Stimulated activated CD4-positive, alpha-beta T cell treated with anti-CD3 and anti-CD28 coated beads, Interleukin-2, amount 100 ng/mL, for 24 hours (primary cell): Measurements from ENCODE around the gene MRPL36.

Experiments used
- DNase-seq, 2 donors: peaks; one replicate each; pipeline ENCODE4 v3.0.0-alpha.2; 2020

MRPL36 gene

DNA sequence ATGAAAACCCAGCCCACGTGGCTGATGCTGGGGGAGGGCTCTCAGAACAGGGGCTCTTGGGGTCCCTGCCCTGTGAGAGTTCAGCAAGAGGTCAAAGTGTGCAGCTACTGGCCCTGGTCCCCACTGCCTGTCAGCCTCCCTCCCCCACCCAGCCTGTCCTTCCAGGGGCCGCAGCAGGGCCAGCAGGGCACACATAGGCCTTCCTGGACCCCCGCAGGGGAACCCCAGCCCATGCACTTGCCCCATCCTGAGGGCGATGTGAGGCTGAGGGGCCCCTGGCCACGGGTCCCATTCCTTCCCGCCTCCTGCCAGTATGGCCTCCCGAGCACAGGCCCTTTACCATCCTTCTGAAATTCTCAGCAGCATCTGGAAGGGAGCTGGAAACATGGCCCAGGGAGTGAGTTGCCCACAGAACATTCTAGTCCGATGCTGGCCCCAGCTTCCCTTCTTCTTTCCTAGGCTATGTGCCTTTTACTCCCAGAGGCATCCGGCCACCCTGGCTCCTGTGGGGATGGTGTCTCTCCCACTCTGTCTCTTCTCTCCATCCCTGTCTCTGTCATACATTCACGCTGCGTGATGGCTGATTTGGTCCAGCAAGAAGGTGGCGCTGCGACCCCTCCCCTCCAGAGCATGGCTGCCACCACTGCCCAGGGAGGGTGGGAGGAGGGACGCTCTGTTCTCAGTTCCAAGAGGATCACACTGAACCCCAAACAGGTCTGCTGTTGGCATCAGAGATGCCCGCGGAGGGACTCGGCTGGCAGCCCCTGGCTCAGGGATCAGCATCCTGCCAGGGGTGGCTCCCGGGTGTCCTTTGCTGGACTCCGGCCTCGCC lies 19.6 kb downstream of the MRPL36 start:
- no peak for DNase-seq

DNA sequence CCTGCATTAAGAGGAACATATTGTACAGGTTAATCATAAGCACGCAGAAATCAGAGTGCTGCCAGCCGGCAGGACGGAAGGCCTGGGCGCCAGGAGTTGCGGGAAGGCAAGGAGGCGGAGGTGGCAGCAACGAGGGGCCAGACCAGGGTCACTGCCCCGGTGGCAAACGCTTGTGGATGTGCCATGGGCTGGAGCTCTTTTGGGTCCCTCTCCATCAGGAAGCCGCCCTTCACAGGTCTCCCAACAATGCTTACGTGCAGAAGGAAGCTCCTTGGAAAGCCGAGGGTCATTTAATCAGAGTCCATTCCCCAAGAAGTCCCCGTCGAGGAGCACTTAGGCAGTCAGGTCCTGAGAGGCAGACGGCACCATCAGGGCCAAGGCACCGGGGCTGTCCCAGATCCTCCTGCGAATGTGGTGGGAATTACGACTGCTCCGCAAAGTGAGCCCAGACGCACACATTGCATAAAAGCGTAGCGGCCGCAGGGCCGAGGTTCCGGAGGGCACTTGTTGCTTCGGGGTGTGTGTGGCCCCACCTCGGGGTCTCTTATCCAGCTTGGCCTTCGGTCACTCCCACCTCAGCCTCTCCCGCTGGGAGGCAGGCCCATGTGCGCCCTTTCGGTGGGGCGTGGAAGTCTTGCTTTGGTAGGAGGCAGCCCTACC lies 20.5 kb downstream of the MRPL36 start:
- no peak for DNase-seq

DNA sequence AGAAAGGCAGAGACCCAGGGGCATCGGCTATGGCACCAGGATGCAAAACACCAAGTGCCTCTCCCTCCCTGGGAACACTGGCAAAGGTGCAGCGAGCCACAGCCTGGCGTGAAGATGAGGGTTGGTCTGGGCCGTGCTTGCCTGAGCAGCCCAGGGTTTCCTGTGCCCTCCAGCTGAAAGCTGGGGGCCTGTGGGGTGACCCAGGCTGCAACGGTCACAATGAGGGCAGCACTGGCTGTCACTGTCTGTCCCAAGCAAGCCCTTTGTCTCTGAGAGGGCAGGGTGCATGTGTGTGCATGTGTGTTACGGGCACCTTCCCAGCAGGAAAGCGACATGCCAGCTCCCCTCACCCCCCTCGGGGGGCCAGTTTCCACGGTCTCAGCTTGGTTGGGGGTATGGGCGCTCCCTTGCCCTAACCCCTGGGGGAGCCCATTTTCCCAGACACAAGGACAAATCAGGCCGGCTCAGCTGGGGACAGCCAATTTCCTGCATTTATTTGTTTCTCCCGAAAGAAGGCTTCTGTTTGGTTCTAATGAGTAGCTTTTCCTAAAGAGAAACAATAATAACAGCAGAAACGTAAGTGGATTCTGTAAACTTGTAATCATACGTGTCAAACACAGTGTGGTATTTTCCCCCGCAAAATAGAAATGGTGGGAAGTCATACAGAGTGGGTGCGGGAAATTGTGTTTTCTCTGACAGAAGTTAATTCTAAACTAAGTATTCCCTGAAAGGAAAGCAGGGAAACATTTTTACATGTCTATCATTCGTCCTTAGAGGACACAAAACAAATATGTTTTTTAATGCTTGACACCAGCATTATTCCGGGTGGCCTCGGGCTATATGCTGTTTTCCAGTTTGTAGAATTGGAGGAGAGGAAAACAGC lies 21.3 kb downstream of the MRPL36 start:
- no peak for DNase-seq

DNA sequence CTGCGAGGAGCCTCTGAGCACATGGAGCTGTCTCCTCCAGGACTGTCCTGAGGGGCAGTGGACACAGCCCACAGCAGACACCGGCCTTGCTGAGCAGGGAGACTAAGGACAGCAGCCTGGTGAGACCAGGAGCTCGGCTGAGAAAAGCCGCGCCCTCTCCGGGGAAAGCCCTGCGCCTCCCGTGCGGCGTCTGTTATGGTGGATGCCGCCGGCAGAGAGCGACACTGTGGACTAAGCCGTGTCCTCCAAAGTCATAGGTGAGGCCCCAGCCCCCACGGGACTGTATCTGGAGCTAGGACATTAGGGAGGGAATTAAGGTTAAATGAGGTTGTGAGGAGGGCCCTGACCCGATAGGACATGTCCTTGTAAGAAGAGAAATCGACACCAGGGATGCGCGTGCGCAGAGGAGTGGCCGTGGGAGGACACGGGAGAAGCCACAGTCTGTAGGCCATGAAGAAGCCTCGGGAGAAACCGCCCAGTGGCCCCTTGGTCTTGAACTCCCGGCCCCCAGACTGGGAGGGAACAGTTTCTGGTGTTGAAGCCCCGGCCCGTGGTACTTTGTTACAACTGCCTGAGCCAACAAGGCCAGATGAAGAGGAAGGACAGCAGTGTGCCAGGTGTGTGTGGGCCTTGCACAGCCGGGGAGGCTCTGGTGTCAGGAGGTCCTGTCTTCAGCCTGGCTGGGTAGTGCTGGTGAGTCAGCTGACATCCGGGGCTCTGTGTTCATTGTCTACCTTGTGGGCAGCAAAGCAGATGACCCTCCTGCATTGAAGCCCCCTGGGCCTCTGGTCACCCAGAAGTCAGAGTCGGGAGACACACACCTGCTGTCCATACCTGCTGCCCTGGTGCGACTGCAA lies 22.1 kb downstream of the MRPL36 start:
- no peak for DNase-seq

DNA sequence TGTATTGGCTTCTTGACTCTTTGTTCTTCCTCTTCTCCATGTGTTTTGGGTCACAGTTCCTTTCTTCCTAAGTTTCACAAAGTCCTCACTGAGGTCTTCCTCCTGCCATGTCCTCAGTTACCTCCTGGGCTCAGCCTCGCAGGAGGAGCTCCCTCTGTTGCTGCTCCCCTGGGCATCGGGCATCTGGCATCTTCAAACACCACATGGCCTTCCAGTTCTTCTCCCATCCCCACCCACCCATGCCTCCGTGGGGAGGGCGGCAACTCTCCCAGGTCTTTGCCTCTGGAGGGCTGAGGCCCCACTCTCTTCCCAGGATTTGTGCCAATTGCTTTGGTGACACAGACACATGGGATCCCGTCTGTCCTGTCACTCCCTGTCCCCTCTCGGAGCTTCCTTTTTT lies 22.8 kb downstream of the MRPL36 start:
- no peak for DNase-seq

DNA sequence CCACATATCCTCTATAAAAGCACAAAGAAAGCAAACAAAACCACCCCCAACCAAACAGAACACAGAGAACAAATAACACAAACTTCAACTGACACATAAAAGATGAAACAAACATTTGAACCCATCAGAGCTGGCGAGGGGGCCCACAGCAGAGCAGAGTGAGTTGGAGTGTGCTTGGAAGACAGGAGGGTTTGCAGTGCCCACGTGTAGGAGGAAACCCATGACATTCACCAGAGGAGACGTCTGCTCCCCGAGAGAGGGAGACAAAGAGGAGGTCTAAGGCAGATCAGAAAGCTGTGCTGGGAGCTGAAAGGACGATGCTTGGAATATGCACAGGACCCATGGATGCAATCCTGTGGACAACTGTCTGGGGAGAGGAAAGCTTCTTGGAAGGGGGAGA lies 27.0 kb downstream of the MRPL36 start:
- DNase-seq, result no peak

DNA sequence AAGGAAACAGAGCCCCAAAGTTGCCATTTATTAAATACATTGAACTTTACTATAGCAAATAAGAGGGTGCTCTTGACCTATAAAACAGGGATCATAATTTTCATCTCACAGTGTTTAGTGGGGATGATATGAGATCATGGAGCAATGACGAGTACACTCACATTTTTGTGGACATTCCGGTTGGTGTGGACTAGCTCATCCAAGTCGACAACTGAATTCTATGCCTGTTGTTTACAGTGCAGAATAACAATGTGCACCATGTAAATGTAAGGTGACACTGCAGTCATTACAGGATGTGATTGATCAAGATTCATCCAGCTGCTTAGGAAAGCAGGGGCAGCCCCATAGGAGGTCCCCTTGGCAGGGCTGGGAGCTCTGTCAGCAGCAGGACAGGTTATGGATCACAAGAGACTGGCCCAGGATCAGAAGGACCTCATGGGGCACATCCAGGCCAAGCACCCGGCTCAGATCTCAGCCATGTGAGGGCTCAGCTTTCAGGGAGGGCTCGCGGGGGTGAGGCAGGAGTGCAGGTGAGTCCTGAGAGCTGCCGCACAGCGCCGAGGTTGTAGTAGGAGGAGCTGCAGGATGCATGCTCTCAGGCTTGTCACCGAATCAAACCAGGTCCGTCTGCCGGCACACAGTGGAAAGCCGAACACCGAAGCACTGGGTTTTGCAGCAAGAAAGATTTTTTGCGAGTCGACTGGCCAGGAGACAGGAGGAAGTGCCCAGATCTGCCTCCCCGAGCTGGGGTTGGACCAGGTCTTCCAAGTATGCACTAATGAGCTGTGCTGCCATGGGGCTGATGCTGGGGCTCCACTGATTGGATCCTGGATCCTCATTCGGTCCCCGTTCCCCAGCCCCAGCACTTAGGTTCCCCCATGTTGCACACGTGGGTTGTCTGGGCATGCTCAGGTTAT lies 28.2 kb downstream of the MRPL36 start:
- DNase-seq, result no peak

DNA sequence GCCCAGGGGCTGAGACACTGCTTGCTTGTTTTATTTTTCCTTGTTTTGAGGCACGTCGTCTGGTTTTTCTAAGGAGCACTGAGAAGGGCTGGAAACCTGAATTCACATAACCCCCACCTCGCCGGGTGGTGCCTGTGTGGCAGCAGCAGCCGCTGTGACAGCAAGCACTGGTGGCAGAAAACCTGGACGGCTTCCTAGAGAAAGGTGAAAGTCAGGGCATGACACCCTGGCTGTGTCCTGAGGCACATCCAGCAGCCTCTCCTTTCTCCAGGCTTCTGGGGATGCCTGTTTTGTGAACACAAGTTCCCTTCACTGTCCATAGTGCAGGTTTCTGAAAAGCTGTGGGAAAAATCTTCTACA lies 29.2 kb downstream of the MRPL36 start:
- DNase-seq, result no peak

DNA sequence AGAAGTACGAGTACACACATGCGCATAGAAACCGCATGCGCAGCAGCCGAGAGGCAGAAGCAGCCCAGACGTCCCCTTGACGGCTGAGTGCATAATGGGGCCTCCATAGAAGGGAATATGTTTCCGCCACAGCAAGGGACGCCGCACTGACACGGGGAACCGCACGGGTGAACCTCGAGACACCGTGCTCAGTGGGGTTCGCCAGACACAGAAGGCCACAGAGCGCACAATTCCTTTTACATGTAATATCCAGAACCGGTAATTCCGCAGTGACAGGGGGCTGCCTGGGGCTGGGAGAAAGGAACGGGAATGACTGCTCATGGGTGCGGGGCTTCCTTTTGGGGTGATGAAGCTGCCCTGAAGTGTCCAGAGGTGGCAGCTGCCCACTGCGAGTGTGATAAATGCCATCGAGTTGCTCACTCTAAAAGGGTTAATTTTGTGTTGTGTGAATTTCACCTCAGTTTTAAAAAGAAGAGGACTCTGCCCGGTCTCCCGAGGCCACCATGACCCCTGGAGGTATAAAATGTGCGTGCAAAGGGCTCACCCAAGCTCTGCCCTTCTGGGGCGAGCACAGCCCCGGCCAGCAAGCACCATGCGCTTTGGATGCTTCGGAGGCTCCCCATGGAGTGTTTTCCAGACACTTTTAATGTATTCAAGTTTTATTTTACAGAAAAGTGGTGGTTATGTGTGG lies 29.7 kb downstream of the MRPL36 start:
- no peak for DNase-seq

DNA sequence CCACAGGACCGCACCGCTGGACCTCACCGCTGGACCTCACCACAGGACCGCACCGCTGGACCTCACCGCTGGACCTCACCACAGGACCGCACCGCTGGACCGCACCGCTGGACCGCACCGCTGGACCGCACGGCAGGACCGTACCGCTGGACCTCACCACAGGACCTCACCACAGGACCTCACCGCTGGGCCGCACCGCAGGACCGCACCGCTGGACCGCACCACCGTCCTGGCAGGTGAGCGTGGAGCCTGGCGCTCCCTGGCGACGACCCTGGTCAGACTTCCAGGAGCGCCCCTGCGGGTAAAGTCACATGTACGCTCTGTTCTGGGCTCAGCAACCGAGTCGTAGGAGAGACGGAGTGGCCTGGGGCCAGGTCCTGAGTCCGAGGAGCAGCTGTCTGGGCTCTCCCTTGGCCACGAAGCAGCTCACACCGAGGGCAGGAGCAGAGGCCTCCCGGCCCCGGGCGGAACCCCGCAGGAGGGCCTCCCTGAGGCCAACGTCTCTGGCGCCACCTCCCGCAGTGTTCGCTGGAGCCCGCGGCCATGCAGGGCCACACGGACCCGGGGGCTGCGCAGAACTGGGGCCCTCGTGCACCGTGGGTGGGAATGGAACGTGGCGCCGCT lies 30.5 kb downstream of the MRPL36 start:
- no peak for DNase-seq

DNA sequence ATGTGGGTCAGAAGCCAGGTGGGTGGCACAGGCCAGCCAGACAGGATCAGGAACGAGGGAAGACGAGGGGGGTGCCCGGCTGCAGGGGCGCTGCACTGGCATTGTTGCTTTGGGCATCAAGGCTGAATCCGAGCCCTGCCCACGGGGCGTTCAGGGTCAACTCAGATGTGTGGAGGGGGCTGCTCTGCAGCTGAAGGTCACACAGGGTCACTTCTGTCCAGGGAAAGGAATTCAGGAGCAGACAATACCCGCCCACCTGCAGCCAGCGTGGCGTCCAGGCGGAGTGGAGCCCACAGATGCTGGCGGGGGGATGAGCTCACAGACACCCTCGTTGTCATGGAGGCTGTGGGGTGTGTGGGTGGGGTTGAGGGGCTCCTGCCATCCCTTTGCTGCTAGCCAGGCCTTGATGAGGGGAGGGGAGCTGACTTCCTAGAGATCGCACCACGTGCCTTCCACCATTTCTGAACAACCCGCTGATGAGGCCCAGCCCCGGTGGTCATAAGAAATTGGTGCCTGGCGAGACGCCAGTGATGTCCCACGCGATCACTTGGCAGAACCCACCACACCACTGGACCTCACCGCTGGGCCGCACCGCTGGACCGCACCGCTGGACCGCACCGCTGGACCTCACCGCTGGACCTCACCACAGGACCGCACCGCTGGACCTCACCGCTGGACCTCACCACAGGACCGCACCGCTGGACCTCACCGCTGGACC lies 31.2 kb downstream of the MRPL36 start:
- no peak for DNase-seq

DNA sequence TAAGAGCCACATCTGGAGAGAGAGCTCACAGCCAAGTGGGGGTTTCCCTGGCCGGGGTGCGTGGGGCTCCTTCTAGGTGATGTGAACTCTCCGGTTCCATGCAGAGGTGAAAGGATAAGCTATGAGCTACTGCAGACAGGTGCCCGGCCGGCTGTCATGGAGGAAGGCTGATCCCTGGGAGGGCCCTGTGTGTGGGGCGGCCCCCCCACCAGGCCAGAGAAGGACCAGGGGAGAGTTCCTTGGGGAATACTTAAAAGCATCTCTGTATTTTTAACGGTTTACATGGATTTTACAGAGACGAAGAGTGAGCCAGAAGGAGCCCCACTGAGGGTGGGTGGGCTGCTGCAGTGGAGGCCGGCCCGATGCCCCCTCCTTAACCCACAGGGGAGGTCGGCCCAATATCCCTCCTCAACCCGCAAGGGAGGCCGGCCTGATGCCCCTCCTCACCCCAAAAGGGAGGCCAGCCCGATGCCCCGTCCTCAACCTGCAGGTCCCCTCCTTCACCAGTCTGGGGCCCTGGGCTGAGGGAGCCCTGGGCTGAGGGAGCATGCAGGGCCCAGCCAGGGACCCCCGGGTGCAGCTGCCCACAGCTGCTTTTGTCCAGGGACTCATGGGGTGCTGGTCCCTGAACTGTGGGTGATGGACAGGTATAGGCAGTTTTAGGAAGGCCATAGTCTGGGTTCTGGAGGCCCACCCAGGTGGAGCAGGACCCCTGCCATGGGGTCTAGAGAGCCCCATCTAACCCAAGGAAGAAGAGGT lies 31.9 kb downstream of the MRPL36 start:
- DNase-seq, result no peak

DNA sequence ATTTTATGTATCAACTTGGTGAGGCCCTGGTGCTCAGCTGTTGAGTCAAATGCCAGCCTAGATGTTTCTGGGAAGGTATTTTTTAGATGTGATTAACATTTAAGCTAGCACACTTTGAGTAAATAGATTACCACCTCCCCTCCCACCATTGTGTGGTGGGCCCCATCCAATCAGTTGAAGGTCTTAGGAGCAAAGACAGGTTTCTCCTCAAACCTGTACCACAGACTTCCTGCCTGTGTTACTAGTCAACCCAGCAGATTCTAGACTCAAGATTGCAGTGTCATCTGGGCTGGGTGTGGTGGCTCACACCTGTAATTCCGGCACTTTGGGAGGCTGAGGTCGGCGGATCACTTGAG lies 33.8 kb downstream of the MRPL36 start:
- DNase-seq, result no peak

DNA sequence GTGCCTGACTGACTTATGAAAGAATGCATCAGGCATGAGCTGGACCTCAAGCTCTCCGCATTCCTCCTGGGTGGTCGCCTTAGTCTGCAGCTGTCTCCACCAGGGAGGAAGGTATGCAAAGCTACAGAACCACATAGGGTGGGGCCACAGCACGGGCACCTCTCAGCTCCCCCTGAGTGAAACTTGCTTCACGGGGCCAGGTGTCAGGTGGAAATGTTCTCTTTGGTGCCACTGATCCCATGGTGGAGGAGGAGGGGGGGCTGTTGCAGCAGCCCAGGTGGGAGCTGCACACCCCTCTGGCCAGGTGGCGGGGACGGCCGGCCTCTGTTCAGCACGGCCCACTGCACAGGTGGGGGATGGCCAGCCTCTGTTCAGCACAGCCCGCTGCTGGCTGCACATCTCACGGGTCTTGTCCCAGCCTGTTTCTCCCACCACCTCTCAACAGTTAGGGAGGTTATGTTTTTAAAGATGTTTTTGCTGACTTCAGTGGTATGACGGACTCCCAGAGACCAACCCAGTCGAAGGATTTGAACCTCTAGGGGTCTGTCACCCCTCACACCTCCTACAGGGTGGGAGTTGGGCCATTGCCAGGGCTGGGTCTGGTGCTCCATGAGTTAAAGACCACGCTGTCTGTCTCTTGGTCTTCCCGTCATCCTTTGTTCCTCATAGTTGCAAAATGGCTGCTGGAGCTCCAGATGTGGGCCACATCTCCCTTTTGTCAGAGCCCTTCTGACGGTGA lies 34.3 kb downstream of the MRPL36 start:
- no peak for DNase-seq

DNA sequence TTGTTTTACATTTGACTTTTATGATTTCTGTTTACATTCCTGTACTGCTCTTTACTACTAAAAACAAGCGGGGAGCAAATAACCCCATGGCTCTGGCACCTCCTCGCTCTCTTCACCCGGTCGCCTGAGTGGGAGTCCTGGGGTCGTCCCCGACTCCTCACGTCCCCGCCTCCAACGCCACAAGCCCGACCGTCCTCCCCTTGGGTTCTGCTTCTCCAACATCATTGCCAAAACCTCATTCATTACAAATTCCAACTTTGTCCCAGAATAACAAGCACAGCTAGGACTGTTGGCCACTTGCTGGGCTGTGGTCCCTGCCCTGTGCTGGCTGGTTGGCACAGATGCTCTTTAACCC lies 35.1 kb downstream of the MRPL36 start:
- no peak for DNase-seq

DNA sequence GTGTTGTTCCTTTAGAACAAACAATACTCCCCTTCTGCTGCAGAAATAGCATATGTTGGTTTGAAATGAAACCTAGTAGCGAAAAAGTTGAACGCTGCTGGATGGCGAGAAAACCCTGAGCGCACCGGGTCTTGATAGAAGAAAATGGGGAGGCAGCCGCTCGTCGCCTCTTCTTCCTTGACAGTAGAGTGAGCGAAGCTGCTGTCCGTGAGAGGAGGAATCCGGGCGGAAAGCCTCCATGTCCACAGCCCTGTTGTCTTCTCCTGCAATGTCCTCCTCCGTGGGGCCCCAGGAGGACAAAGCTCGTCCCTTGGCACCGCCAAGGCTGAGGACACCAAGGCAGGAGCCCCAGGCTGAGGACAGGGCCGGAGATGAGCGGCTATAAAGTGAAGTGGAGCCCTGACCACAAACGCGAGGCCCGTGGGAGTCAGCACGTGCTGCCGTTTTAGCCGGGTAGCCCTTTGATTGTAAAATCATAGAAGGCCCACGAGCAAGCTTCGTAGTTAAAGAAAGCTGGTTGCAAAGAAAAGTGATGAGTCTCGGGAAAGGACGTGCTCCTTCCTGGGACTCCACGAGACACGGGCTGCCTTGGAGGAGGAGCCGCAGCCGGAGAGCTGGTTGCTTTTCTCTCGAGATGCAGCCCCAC lies 35.6 kb downstream of the MRPL36 start:
- DNase-seq, result no peak

DNA sequence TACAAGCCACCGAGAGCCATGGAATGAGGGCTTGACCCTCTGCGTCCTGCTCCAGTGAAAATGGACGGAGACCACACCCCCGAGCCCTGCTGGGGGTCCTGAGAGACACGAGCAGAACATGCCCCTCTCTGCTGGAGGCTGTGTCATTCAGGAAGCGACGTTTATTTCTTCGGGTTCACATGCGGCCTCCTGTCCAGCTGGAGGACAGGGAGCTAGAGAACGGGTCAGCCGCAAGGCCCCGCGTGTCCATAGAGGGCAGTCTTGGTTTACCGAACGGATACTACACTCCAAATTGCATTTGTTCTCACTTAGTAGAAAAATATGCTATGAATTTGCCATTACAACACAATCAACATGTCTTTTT lies 36.1 kb downstream of the MRPL36 start:
- DNase-seq, result peak; percentile 39 to 41
